GM12892 (cell line): Measurements from ENCODE around the gene C16orf90.

Experiments used
- POLR2A ChIP-seq: IDR thresholded peaks from 2 replicates; pipeline ENCODE4 v1.6.1; 2011; ENCODE audit warnings: low read depth, low read length, control low read depth
- POLR2AphosphoS5 ChIP-seq: IDR thresholded peaks from 2 replicates; pipeline ENCODE4 v1.6.1; 2011; ENCODE audit warnings: low read depth, low read length, control low read depth
- TAF1 ChIP-seq: IDR thresholded peaks from 2 replicates; pipeline ENCODE4 v1.6.1; 2011; ENCODE audit warnings: low read depth, mild to moderate bottlenecking, control low read depth, low read length, borderline replicate concordance

GRCh38 chr16:3488801-3489200, 6.5 kb downstream of the C16orf90 start:
- TF ChIP-seq POLR2AphosphoS5 (no peak), POLR2A (no peak), TAF1 (no peak)
